WERI-Rb-1 (cell line): ENCODE data around the gene GABRB1.

Experiments
- DNase-seq: peaks from one replicate; pipeline ENCODE4 v3.0.0-alpha.2; 2020
- H3K27ac ChIP-seq: fragments of 250-450 bp; sonication (Bioruptor Pico); 2 replicates; pipeline ENCODE4 v1.5.1; 2020; ENCODE audit warnings: mild to moderate bottlenecking, moderate library complexity
- H3K27me3 ChIP-seq: fragments of 250-450 bp; sonication (Bioruptor Pico); 2 replicates; pipeline ENCODE4 v1.5.1; 2021; ENCODE audit warnings: mild to moderate bottlenecking, low read depth, moderate library complexity; ENCODE audit not compliant: insufficient read depth, severe bottlenecking
- H3K36me3 ChIP-seq: fragments of 250-450 bp; sonication (Bioruptor Pico); 2 replicates; pipeline ENCODE4 v1.5.1; 2020; ENCODE audit warnings: mild to moderate bottlenecking, moderate library complexity
- H3K4me3 ChIP-seq: 2 replicates; pipeline ENCODE4 v1.5.1; 2011; ENCODE audit warnings: low read depth, mild to moderate bottlenecking, control low read depth, low read length
- H3K9me3 ChIP-seq: fragments of 250-450 bp; sonication (Bioruptor Pico); 2 replicates; pipeline ENCODE4 v1.5.1; 2021; ENCODE audit warnings: mild to moderate bottlenecking, moderate library complexity; ENCODE audit not compliant: severe bottlenecking
- TF ChIP-seq, protein P1 (sequence below): IDR thresholded peaks from 2 replicates; pipeline ENCODE4 v1.5.1; 2011; ENCODE audit warnings: low read depth, mild to moderate bottlenecking, control low read depth, inconsistent platforms, low read length

The GABRB1 gene

DNA sequence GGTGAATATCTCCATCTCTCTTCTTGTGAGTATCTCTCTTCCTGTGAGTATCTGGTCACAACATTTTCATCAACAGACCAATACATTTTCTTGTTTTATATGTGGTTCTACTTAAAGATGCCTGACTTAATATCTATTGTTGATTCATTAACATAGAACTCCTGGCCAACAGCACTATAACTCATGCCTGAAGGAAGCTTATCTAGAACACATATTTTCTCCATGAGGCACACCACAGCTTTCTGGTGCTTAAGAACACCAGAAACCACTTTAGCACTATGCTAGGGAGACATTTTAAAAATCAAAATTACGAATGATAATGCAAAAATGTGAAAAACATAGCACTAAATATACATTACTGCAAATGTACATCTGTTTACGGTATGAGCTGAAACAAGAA, 190.4 kb downstream of the GABRB1 start:
- Histone ChIP-seq H3K9me3 (no peaks in the 10 kb centered on the region), H3K36me3 (no peaks in the 10 kb centered on the region), H3K4me3 (no peak overlapping the region), H3K27ac (no peak overlapping the region), H3K27me3 (no peaks in the 10 kb centered on the region)
- TF ChIP-seq, protein P1, sequence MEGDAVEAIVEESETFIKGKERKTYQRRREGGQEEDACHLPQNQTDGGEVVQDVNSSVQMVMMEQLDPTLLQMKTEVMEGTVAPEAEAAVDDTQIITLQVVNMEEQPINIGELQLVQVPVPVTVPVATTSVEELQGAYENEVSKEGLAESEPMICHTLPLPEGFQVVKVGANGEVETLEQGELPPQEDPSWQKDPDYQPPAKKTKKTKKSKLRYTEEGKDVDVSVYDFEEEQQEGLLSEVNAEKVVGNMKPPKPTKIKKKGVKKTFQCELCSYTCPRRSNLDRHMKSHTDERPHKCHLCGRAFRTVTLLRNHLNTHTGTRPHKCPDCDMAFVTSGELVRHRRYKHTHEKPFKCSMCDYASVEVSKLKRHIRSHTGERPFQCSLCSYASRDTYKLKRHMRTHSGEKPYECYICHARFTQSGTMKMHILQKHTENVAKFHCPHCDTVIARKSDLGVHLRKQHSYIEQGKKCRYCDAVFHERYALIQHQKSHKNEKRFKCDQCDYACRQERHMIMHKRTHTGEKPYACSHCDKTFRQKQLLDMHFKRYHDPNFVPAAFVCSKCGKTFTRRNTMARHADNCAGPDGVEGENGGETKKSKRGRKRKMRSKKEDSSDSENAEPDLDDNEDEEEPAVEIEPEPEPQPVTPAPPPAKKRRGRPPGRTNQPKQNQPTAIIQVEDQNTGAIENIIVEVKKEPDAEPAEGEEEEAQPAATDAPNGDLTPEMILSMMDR, result no peak
- no peak for DNase-seq

DNA sequence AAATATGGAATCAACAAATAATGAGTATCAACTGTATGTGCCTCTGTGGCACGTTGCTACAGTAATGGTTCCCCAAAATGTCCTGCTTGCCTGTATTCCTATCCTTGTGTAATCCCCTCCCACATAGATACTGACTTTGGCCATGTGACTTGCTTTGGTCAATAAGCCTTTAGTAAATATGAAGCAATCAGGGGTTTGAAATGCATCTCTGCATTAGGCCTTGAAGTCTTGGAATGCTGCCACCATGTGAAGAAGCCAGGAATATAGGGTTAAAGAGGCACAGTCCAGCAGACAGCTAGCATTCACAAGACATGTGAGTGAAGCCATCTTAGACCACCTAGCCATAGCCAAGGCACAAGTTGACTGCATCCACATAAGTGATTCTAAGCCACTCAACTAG, 190.9 kb downstream of the GABRB1 start:
- Histone ChIP-seq H3K27ac (no peak overlapping the region), H3K9me3 (no peaks in the 10 kb centered on the region), H3K36me3 (no peaks in the 10 kb centered on the region), H3K27me3 (no peaks in the 10 kb centered on the region), H3K4me3 (no peak overlapping the region)
- DNase-seq, result no peak
- TF ChIP-seq, protein P1, result no peak

DNA sequence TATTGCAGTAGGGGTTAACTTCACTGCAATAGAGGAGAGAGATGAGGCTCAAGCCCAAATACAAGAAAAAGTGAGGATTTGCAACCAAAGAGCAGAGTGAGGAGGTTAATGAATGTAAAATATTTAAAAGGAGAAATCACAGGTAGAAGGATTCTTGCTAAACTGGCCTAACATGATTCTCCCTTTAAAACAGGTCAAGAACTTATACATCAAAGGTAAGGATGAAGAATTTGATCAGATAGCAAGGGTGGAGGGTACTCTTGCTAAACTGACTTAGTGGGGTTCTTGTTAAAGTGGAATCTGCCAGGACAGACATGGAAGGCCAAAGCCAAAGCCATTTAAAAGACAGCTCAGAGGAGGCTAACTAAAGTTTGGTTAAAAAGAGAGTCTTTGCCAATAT, 193.0 kb downstream of the GABRB1 start:
- Histone ChIP-seq H3K9me3 (no peaks in the 10 kb centered on the region), H3K27ac (no peak overlapping the region), H3K36me3 (no peaks in the 10 kb centered on the region), H3K27me3 (no peaks in the 10 kb centered on the region), H3K4me3 (no peak overlapping the region)
- TF ChIP-seq, protein P1, result no peak
- no peak for DNase-seq

DNA sequence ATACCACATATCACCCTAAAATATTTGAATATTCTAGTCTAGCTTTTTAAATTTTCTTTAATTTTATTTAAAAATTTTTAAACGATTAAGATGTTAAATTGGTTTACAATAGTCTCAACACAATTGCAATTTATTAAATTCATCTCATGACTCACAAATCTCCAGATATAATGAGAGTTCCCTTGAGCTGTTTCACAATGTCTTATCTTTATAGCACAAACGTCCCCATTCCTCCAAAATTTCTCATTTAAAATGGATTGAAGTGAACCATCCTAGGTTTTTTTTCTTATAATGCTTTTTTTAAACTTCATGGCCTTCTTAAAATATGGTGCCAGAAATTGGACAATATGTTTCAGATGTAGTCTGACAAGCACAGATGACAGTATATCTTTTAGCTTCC, 204.4 kb downstream of the GABRB1 start:
- no peaks in the 10 kb centered on the region for H3K27me3 ChIP-seq
- H3K9me3 ChIP-seq, result no peaks in the 10 kb centered on the region
- no peak overlapping the region for H3K4me3 ChIP-seq
- no peak for DNase-seq
- TF ChIP-seq, protein P1, result no peak
- no peak overlapping the region for H3K27ac ChIP-seq
- no peaks in the 10 kb centered on the region for H3K36me3 ChIP-seq

DNA sequence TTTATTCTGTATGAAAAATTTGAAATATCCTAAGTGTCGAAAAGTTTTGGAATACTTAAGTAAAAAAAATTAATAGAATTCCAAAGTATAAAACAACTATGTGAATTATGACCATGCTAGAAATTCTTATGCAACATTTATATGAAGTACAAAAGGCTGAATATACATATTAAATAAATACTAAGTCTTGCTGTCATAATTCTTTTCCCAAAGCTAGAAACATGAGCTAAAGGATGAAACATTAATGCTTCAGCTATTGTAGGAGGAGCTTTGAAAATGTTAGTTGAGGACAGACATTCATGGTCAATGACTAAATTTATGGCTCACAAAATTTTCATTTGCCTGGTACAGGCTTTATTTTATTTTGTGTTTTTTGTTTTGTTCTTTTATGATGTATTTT, 207.3 kb downstream of the GABRB1 start:
- no peaks in the 10 kb centered on the region for H3K9me3 ChIP-seq
- H3K27me3 ChIP-seq, result no peaks in the 10 kb centered on the region
- H3K27ac ChIP-seq, result no peak overlapping the region
- TF ChIP-seq, protein P1, result no peak
- H3K4me3 ChIP-seq, result no peak overlapping the region
- no peak for DNase-seq
- no peaks in the 10 kb centered on the region for H3K36me3 ChIP-seq

DNA sequence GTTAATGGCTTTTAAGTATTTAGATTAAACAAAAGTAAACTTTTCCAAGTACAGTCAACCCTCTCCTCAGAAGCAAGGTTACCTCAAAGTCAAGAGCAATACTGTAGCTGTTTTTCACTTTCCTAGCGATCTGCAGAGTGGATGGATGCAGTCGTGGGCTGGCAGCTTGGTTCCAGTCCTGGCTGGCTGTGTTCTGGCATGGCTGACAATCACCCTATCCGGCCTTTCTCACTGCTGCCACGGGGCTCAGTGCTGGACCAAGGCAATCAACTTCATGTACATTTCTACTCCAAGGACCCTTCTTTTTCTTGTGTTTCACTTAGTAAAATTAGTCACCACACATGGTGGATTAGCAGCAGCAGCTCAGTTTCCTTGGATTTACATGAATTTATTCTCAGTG, 208.3 kb downstream of the GABRB1 start:
- Histone ChIP-seq H3K36me3 (no peaks in the 10 kb centered on the region), H3K4me3 (no peak overlapping the region), H3K27me3 (no peaks in the 10 kb centered on the region), H3K27ac (no peak overlapping the region), H3K9me3 (no peaks in the 10 kb centered on the region)
- DNase-seq, result no peak
- TF ChIP-seq, protein P1, result no peak
